Fibroblast of lung (primary cell): ENCODE data around the gene WDR4.
A peak's percentile ranks its signal among the peaks of the same experiment; 100 is the strongest.

ENCODE experiments used
- CTCF ChIP-seq, 2 donors: IDR thresholded peaks in 1 of 2; conservative IDR thresholded peaks in 1 of 2; 1 replicate in 1 of 2; 2 replicates in 1 of 2; pipeline ENCODE4 v1.5.1; 2011 to 2012; ENCODE audit warnings: low read length in 2 of 2, control low read depth in 1 of 2, inconsistent platforms in 1 of 2, low read depth in 1 of 2, mild to moderate bottlenecking in 1 of 2
- EZH2 ChIP-seq: IDR thresholded peaks from 2 replicates; pipeline ENCODE4 v1.5.1; 2012; ENCODE audit warnings: low read length, control low read depth, mild to moderate bottlenecking; ENCODE audit errors: missing control alignments

- TF ChIP-seq CTCF (conservative IDR thresholded peaks at IDR 0.05 in 1 of 2, IDR thresholded peaks at IDR 0.05 in 1 of 2; ENCODE audit: low read depth in 1 of 2, low read length in 2 of 2) (peak in 1 of 2 donors; percentile 14), EZH2 (no peak)
Observed at GRCh38 chr21:42830456-42831455, 48.6 kb downstream of the WDR4 start.
